Trophoblast cell (in vitro differentiated cells and primary cell): ENCODE results near the gene KRTAP5-7.

Experiments
- DNase-seq, 2 donors: peaks; one replicate each; pipeline ENCODE4 v3.0.0-alpha.2; 2016
- H2AFZ ChIP-seq: 2 replicates; pipeline ENCODE4 v1.6.1; 2013; ENCODE audit warnings: low read length, moderate library complexity, mild to moderate bottlenecking; ENCODE audit not compliant: insufficient read depth, poor library complexity
- H2AK5ac ChIP-seq: 2 replicates; pipeline ENCODE4 v1.6.1; 2013; ENCODE audit warnings: mild to moderate bottlenecking, low read length
- H2BK120ac ChIP-seq: 2 replicates; pipeline ENCODE4 v1.6.1; 2013; ENCODE audit warnings: low read length, mild to moderate bottlenecking, moderate library complexity; ENCODE audit not compliant: insufficient read depth, poor library complexity
- H2BK12ac ChIP-seq: 2 replicates; pipeline ENCODE4 v1.6.1; 2013; ENCODE audit warnings: mild to moderate bottlenecking, low read length, moderate library complexity
- H2BK5ac ChIP-seq: 2 replicates; pipeline ENCODE4 v1.6.1; 2013; ENCODE audit warnings: low read length, low read depth, moderate library complexity, mild to moderate bottlenecking; ENCODE audit not compliant: poor library complexity
- H3K14ac ChIP-seq: 2 replicates; pipeline ENCODE4 v1.6.1; 2013; ENCODE audit warnings: mild to moderate bottlenecking, low read length
- H3K18ac ChIP-seq: 2 replicates; pipeline ENCODE4 v1.6.1; 2013; ENCODE audit warnings: mild to moderate bottlenecking, low read length
- H3K23ac ChIP-seq: 2 replicates; pipeline ENCODE4 v1.6.1; 2013; ENCODE audit warnings: low read length
- H3K27ac ChIP-seq: 2 replicates; pipeline ENCODE4 v1.5.1; 2013; ENCODE audit warnings: low read depth, mild to moderate bottlenecking, inconsistent platforms, low read length, moderate library complexity
- H3K27me3 ChIP-seq: 2 replicates; pipeline ENCODE4 v1.6.1; 2013; ENCODE audit warnings: inconsistent platforms, mild to moderate bottlenecking, low read length, moderate library complexity; ENCODE audit not compliant: insufficient read depth
- H3K36me3 ChIP-seq, 2 experiments: 1 replicate in 1 of 2; 2 replicates in 1 of 2; pipeline ENCODE4 v1.6.1; 2013; ENCODE audit warnings: low read length in 2 of 2, mild to moderate bottlenecking in 2 of 2, moderate library complexity in 1 of 2; ENCODE audit not compliant: insufficient read depth in 2 of 2, control insufficient read depth in 1 of 2
- H3K4ac ChIP-seq: 2 replicates; pipeline ENCODE4 v1.6.1; 2013; ENCODE audit warnings: low read depth, mild to moderate bottlenecking, low read length, moderate library complexity
- H3K4me1 ChIP-seq, 2 experiments: 1 replicate in 1 of 2; 2 replicates in 1 of 2; pipeline ENCODE4 v1.6.1; 2013; ENCODE audit warnings: low read length in 2 of 2, mild to moderate bottlenecking in 2 of 2, moderate library complexity in 1 of 2; ENCODE audit not compliant: insufficient read depth in 2 of 2, control insufficient read depth in 1 of 2
- H3K4me2 ChIP-seq: 2 replicates; pipeline ENCODE4 v1.6.1; 2013; ENCODE audit warnings: inconsistent platforms, mild to moderate bottlenecking, low read length, moderate library complexity
- H3K4me3 ChIP-seq: 2 replicates; pipeline ENCODE4 v1.5.1; 2013; ENCODE audit warnings: mild to moderate bottlenecking, low read depth, low read length, inconsistent platforms
- H3K79me1 ChIP-seq: one replicate; pipeline ENCODE4 v1.6.1; 2013; ENCODE audit warnings: low read length
- H3K79me2 ChIP-seq: 2 replicates; pipeline ENCODE4 v1.6.1; 2013; ENCODE audit warnings: low read length, mild to moderate bottlenecking; ENCODE audit not compliant: control insufficient read depth, insufficient read depth, poor library complexity
- H3K9ac ChIP-seq: 2 replicates; pipeline ENCODE4 v1.6.1; 2013; ENCODE audit warnings: mild to moderate bottlenecking, low read length
- H3K9me3 ChIP-seq: 2 replicates; pipeline ENCODE4 v1.6.1; 2013; ENCODE audit warnings: low read depth, mild to moderate bottlenecking, control low read depth, inconsistent platforms, low read length; ENCODE audit not compliant: insufficient read depth
- H4K12ac ChIP-seq: 2 replicates; pipeline ENCODE4 v1.6.1; 2013; ENCODE audit warnings: low read depth, mild to moderate bottlenecking, low read length, moderate library complexity
- H4K8ac ChIP-seq: 2 replicates; pipeline ENCODE4 v1.6.1; 2013; ENCODE audit warnings: low read depth, mild to moderate bottlenecking, low read length, moderate library complexity
- H4K91ac ChIP-seq: one replicate; pipeline ENCODE4 v1.6.1; 2013; ENCODE audit warnings: low read depth, mild to moderate bottlenecking, low read length, moderate library complexity
- WGBS: extraction: QIAGEN DNeasy Blood & Tissue Kit; methylation state at CpG from one replicate; pipeline ENCODE4 v1.1.7; 2013; ENCODE audit warnings: missing lambda C conversion rate; ENCODE audit not compliant: insufficient read length, insufficient coverage; ENCODE audit errors: extremely low coverage; 5-methylcytosine and 5-hydroxymethylcytosine counted together

KRTAP5-7 gene

GRCh38 chr11:71551711-71552110, 24.6 kb downstream of the KRTAP5-7 start:
- no peaks in the 10 kb centered on the region for H3K4me1 ChIP-seq
- H3K9me3 ChIP-seq, result peaks cover 11% of the 10 kb centered on the region
- no peak overlapping the region for H3K23ac ChIP-seq
- H3K4me3 ChIP-seq, result no peak overlapping the region
- no peak overlapping the region for H3K14ac ChIP-seq
- no peak overlapping the region for H2AK5ac ChIP-seq
- H3K4me2 ChIP-seq, result no peak overlapping the region
- no peaks in the 10 kb centered on the region for H3K79me1 ChIP-seq
- no peaks in the 10 kb centered on the region for H3K36me3 ChIP-seq
- H3K27ac ChIP-seq, result no peak overlapping the region
- H2BK120ac ChIP-seq, result no peak overlapping the region
- H4K91ac ChIP-seq, result no peak overlapping the region
- H4K12ac ChIP-seq, result no peak overlapping the region
- H2BK5ac ChIP-seq, result no peak overlapping the region
- no peak overlapping the region for H3K9ac ChIP-seq
- no CpG with 5 or more reads among the region's 1 CpG for WGBS
- H2AFZ ChIP-seq, result no peak overlapping the region
- H3K79me2 ChIP-seq, result no peaks in the 10 kb centered on the region
- H4K8ac ChIP-seq, result no peak overlapping the region
- no peak for DNase-seq
- H3K4ac ChIP-seq, result no peak overlapping the region
- H3K18ac ChIP-seq, result no peak overlapping the region
- no peak overlapping the region for H2BK12ac ChIP-seq
- no peaks in the 10 kb centered on the region for H3K27me3 ChIP-seq

GRCh38 chr11:71554996-71555395, 27.9 kb downstream of the KRTAP5-7 start:
- no peak overlapping the region for H3K4me3 ChIP-seq
- no peaks in the 10 kb centered on the region for H3K79me1 ChIP-seq
- H3K18ac ChIP-seq, result no peak overlapping the region
- H3K14ac ChIP-seq, result no peak overlapping the region
- no peak overlapping the region for H3K27ac ChIP-seq
- no peaks in the 10 kb centered on the region for H3K79me2 ChIP-seq
- DNase-seq, result no peak
- H4K12ac ChIP-seq, result no peak overlapping the region
- H3K23ac ChIP-seq, result no peak overlapping the region
- H2AK5ac ChIP-seq, result no peak overlapping the region
- no peak overlapping the region for H2BK12ac ChIP-seq
- no peak overlapping the region for H2BK120ac ChIP-seq
- no peak overlapping the region for H3K4me2 ChIP-seq
- H3K36me3 ChIP-seq, result no peaks in the 10 kb centered on the region
- no CpG with 5 or more reads among the region's 6 CpGs for WGBS
- H3K4ac ChIP-seq, result no peak overlapping the region
- H4K91ac ChIP-seq, result no peak overlapping the region
- peaks cover 7% of the 10 kb centered on the region for H3K9me3 ChIP-seq
- no peak overlapping the region for H2AFZ ChIP-seq
- H3K9ac ChIP-seq, result no peak overlapping the region
- no peak overlapping the region for H4K8ac ChIP-seq
- H3K27me3 ChIP-seq, result no peaks in the 10 kb centered on the region
- H3K4me1 ChIP-seq, result no peaks in the 10 kb centered on the region
- H2BK5ac ChIP-seq, result no peak overlapping the region

DNA sequence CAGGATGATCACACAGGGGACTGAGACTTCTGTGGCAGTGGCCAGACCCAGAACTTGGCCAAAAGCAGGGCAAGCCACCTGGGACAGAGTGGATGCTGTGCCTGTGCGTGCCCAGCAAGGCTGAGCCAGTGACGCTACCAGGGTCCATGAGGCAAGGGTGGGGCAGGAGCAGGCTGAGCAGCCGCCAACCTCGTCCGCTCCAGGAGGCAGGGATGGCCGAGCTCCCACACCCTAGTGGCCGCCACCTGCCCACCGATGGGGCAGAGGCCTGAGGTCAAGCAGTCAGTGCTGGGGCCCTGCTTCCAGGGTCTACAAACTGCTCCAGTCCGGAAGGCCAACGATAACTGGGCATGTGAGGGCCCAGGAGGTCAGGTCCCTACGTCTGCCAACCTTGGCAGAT, 28.4 kb downstream of the KRTAP5-7 start:
- no peak overlapping the region for H2BK12ac ChIP-seq
- no peak overlapping the region for H2AK5ac ChIP-seq
- H3K9ac ChIP-seq, result no peak overlapping the region
- H3K79me1 ChIP-seq, result no peaks in the 10 kb centered on the region
- H3K9me3 ChIP-seq, result peaks cover 7% of the 10 kb centered on the region
- H3K79me2 ChIP-seq, result no peaks in the 10 kb centered on the region
- WGBS, result no CpG with 5 or more reads among the region's 11 CpGs
- H3K4ac ChIP-seq, result no peak overlapping the region
- H2BK5ac ChIP-seq, result no peak overlapping the region
- no peak overlapping the region for H4K8ac ChIP-seq
- no peak for DNase-seq
- no peak overlapping the region for H2BK120ac ChIP-seq
- H4K12ac ChIP-seq, result no peak overlapping the region
- no peak overlapping the region for H3K4me3 ChIP-seq
- H3K23ac ChIP-seq, result no peak overlapping the region
- no peak overlapping the region for H2AFZ ChIP-seq
- H3K27me3 ChIP-seq, result no peaks in the 10 kb centered on the region
- H4K91ac ChIP-seq, result no peak overlapping the region
- no peak overlapping the region for H3K4me2 ChIP-seq
- no peak overlapping the region for H3K18ac ChIP-seq
- no peak overlapping the region for H3K27ac ChIP-seq
- H3K36me3 ChIP-seq, result no peaks in the 10 kb centered on the region
- H3K4me1 ChIP-seq, result no peaks in the 10 kb centered on the region
- H3K14ac ChIP-seq, result no peak overlapping the region

DNA sequence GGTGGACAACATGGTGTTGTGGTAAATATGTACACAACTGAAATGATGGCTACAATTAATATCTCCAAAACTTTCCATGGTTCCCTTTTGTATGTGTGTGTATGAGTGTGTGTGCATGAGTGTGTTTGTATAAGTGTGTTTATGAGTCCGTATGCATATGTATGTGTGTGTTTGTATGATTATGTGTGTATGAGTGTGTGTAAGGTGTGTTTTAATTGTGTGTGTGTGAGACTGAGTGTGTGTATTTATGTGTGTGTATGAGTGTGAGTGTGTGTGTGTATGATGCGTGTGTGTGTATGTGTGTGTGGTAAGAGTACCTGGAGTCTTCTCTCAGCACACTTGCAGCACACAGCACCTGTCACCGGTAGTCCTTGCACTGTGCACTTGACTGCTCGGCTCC, 29.0 kb downstream of the KRTAP5-7 start:
- Histone ChIP-seq H3K9ac (no peak overlapping the region), H3K79me2 (no peaks in the 10 kb centered on the region), H3K79me1 (no peaks in the 10 kb centered on the region), H3K4me2 (no peak overlapping the region), H3K23ac (no peak overlapping the region), H3K14ac (no peak overlapping the region), H2AFZ (no peak overlapping the region), H4K8ac (no peak overlapping the region), H3K4me3 (no peak overlapping the region), H3K4me1 (no peaks in the 10 kb centered on the region), H2BK5ac (no peak overlapping the region), H4K12ac (no peak overlapping the region), H4K91ac (no peak overlapping the region), H3K27me3 (no peaks in the 10 kb centered on the region), H2BK120ac (no peak overlapping the region), H3K9me3 (peaks cover 7% of the 10 kb centered on the region), H3K27ac (no peak overlapping the region), H3K36me3 (no peaks in the 10 kb centered on the region), H2AK5ac (no peak overlapping the region), H3K4ac (no peak overlapping the region), H2BK12ac (no peak overlapping the region), H3K18ac (no peak overlapping the region)
- 100% methylated on average over 1 of the region's 4 CpGs for WGBS
- DNase-seq, result no peak
